NCI-H2196 treated with DMSO at 0.1 percent for 48 hours (cell line): Measurements from ENCODE around the gene CNN1.
A peak's percentile ranks its signal among the peaks of the same experiment; 100 is the strongest.

Experiments
- DNase-seq: peaks from one replicate; lab custom pipeline; 2025; ENCODE audit not compliant: unreplicated experiment; lab: John Stamatoyannopoulos, UW

The CNN1 gene

GRCh38 chr19:11534538-11534937 is 4.1 kb upstream of the CNN1 start:
- no peak for DNase-seq

GRCh38 chr19:11534948-11535347 is 3.7 kb upstream of the CNN1 start:
- DNase-seq, result no peak

- DNase-seq, result peak; percentile 54
Measured at GRCh38 chr19:11535792-11536595, 2.7 kb upstream of the CNN1 start.

GRCh38 chr19:11539495-11540365 is 1.1 kb downstream of the CNN1 start:
- no peak for DNase-seq

GRCh38 chr19:11540645-11541044 is 2.0 kb downstream of the CNN1 start:
- no peak for DNase-seq

GRCh38 chr19:11541238-11541637 is 2.6 kb downstream of the CNN1 start:
- no peak for DNase-seq

GRCh38 chr19:11547929-11548700 is 9.5 kb downstream of the CNN1 start:
- DNase-seq, result no peak

- DNase-seq, result no peak
Measured at GRCh38 chr19:11549386-11549953, 10.8 kb downstream of the CNN1 start.

- no peak for DNase-seq
Measured at GRCh38 chr19:11550265-11550664, 11.6 kb downstream of the CNN1 start.

- DNase-seq, result no peak
Measured at GRCh38 chr19:11551603-11552235, 13.1 kb downstream of the CNN1 start.

GRCh38 chr19:11552666-11553372 is 14.2 kb downstream of the CNN1 start:
- no peak for DNase-seq

- DNase-seq, result no peak
Measured at GRCh38 chr19:11554160-11554559, 15.5 kb downstream of the CNN1 start.

- no peak for DNase-seq
Measured at GRCh38 chr19:11555246-11555645, 16.6 kb downstream of the CNN1 start.

- DNase-seq, result no peak
Measured at GRCh38 chr19:11556634-11557420, 18.2 kb downstream of the CNN1 start.

GRCh38 chr19:11558881-11559828 is 20.5 kb downstream of the CNN1 start, which contains the start of gene ELOF1:
Gene ELOF1 (minus strand): TSS chr19:11559230. CDS start chr19:11554347, 4,883 bp downstream.
- DNase-seq, result peak; percentile 96

- DNase-seq, result no peak
Measured at GRCh38 chr19:11560404-11561051, 21.9 kb downstream of the CNN1 start.

GRCh38 chr19:11563532-11563931 is 24.9 kb downstream of the CNN1 start:
- no peak for DNase-seq
